Esophagus muscularis mucosa (tissue), 4 donors: ENCODE measurements around the gene RETREG1.

Source experiments
- EP300 ChIP-seq: sonication (generic); formaldehyde crosslinking; IDR thresholded peaks from one replicate; pipeline ENCODE4 v1.6.1; 2017; ENCODE audit warnings: antibody characterized with exemption
- POLR2A ChIP-seq: fragments of 450-650 bp; IDR thresholded peaks from one replicate; pipeline ENCODE4 v1.6.1; 2017; ENCODE audit warnings: antibody characterized with exemption, moderate library complexity, mild to moderate bottlenecking, low read depth
- TF ChIP-seq, protein P1 (sequence below), 3 experiments: fragments of 200-600 bp in 2 of 3; fragments of 450-650 bp in 1 of 3; sonication (generic) in 2 of 3; IDR thresholded peaks; one replicate each; pipeline ENCODE4 v1.5.1; 2017 to 2019; ENCODE audit warnings: antibody characterized with exemption in 3 of 3, mild to moderate bottlenecking in 2 of 3, moderate library complexity in 1 of 3

DNA sequence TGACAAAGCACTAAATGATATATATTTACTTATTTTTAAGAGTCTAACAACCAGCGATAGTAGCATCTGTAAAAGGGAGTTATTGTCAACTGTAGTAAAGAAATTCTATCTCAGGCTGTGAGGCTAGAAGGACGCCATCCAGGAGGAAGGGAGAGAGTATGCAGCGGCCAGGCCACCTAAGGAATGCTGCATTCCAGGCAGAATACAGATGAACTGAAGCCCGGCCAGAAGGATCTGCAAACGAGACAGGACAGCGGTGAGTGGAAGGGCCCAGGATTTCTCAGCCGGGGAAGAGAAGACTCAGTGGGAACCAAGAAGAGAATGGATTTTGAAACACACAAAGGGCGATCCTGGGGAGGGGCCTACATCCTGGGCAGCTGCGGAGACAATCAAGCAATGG is 7.4 kb downstream of the RETREG1 start:
- no peak for TF ChIP-seq POLR2A
- TF ChIP-seq, protein P1, sequence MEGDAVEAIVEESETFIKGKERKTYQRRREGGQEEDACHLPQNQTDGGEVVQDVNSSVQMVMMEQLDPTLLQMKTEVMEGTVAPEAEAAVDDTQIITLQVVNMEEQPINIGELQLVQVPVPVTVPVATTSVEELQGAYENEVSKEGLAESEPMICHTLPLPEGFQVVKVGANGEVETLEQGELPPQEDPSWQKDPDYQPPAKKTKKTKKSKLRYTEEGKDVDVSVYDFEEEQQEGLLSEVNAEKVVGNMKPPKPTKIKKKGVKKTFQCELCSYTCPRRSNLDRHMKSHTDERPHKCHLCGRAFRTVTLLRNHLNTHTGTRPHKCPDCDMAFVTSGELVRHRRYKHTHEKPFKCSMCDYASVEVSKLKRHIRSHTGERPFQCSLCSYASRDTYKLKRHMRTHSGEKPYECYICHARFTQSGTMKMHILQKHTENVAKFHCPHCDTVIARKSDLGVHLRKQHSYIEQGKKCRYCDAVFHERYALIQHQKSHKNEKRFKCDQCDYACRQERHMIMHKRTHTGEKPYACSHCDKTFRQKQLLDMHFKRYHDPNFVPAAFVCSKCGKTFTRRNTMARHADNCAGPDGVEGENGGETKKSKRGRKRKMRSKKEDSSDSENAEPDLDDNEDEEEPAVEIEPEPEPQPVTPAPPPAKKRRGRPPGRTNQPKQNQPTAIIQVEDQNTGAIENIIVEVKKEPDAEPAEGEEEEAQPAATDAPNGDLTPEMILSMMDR (IDR thresholded peaks at IDR 0.05) = no peak
- no peak for TF ChIP-seq EP300
